ENCODE data around the gene MAP3K8. TPM values are rescaled to one million over a fixed set of nuclear protein-coding genes. Genes with fewer than 3 reads are reported as not detected.
A peak's percentile ranks its signal among the peaks of the same experiment; 100 is the strongest.

The MAP3K8 gene
- total and polyA plus RNA-seq, 11 donors: 3.6 to 39.0 (median 5.8) TPM

DNA sequence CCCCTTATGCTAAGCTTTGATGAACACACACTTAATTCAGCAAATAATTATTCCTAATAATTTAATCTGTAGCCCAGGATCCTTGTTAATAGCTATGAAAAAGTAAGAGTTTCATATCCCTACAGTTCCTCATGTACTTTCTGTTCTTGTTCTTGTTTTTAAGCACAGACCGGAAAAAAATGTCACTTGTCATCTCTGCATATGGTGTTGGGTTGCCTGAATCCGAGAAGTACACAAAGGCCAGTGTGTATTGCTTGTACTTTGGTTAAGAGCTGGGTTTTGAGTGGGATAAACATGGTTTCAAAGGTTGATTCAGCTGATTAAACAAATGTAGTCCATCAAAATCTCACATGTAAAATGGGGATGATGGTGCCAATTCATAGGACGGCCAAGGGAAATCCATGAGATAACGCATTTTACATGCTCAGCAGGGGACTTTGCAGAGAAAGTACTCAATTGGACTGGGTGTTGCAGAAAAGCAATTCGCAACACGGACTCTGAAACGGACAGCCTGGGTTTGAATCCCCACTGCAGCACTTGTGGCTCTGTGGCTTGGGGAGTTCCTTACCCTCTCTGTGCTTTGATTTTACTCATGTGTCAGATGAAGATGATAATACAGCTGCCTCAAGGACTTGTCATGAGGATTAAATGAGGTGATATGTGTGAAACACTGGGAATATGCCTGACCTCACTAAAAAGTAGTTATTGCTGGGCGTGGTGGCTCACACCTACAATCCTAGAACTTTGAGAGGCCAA lies 71.7 kb downstream of the MAP3K8 start:
- no peak overlapping the region for H3K4me3 ChIP-seq
- WGBS, 4 donors: 78 to 90% (median 86%) methylated on average over 8 of the region's 8 CpGs
- H3K27me3 ChIP-seq: peaks cover 0 to 10% (median 0%) of the 10 kb centered on the region in 9 donors
- DNase-seq (no peak), ATAC-seq (peak in 1 of 4 donors; percentile 72)
- no peaks in the 10 kb centered on the region for H3K36me3 ChIP-seq
- no peaks in the 10 kb centered on the region for H3K9me3 ChIP-seq
- TF ChIP-seq, protein P1, sequence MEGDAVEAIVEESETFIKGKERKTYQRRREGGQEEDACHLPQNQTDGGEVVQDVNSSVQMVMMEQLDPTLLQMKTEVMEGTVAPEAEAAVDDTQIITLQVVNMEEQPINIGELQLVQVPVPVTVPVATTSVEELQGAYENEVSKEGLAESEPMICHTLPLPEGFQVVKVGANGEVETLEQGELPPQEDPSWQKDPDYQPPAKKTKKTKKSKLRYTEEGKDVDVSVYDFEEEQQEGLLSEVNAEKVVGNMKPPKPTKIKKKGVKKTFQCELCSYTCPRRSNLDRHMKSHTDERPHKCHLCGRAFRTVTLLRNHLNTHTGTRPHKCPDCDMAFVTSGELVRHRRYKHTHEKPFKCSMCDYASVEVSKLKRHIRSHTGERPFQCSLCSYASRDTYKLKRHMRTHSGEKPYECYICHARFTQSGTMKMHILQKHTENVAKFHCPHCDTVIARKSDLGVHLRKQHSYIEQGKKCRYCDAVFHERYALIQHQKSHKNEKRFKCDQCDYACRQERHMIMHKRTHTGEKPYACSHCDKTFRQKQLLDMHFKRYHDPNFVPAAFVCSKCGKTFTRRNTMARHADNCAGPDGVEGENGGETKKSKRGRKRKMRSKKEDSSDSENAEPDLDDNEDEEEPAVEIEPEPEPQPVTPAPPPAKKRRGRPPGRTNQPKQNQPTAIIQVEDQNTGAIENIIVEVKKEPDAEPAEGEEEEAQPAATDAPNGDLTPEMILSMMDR (IDR thresholded peaks at IDR 0.05): no peak
- no peak for TF ChIP-seq POLR2A (IDR thresholded peaks at IDR 0.05)
- H3K27ac ChIP-seq: peak overlapping the region in 4 of 12 donors; percentile 9 to 89 (median 38)
- H3K4me1 ChIP-seq: peaks cover 0 to 63% (median 0%) of the 10 kb centered on the region in 12 donors
- intact Hi-C loops (cut with DNase I): no loop called here

DNA sequence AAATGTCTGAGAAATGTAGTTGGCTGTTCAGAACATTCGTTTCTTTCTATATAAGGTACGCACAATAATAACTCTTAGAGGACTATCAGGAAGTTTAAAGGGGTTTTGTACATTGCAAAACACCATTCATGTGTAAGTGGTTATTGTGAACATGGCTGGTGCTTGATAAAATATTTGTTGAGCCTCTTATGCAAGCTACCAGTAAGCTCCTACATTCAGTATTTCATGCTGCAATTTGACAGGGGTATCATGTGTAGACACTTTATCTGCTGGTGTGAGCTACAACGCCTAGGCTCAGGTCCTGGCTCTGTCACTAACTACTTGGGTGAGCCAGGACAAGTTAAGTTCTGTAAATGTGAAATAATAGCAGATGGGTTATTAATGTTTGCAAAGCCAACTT lies 75.5 kb downstream of the MAP3K8 start:
- ATAC-seq: no peak
- WGBS, 4 donors: 67 to 81% (median 76%) methylated on average over 3 of the region's 3 CpGs

DNA sequence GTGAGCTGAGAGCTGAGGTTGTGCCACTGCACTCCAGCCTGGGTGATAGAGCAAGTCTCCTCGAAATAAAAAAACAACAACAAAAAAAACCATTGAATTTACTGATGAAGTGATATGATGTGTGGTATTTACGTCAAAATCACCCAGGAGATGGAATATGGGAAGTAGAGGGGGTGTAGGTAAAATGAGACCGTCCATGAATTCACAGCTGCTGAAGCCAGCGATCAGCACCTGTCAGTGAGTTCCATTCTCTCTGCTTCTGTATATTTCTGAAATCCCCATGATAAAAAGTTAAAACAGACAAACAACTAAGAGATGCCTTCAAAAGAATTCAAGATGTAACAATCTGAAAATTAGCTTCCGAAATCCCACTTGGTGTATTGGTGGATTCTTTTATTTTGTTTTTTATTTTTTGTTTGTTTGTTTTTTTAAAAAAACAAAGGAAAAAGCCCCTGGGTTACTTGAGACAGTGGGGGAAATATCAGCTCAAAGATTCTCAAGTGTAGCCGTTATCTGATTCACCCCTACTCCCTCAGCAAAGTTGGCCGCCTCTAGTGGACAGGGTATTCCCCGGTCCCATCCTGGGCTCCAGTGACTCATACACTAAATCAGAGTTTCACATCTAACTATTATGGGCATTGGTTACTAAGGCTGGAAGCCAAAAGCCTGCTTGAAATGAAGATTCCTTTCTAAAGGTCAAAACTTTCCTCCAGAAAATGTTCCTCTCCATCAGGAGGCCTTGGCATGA lies 76.4 kb downstream of the MAP3K8 start:
- intact Hi-C loops (cut with DNase I): no loop called here
- peaks cover 0 to 7% (median 0%) of the 10 kb centered on the region in 9 donors for H3K27me3 ChIP-seq
- H3K9me3 ChIP-seq: no peaks in the 10 kb centered on the region
- TF ChIP-seq, protein P1 (IDR thresholded peaks at IDR 0.05): no peak
- no peak for TF ChIP-seq POLR2A (IDR thresholded peaks at IDR 0.05)
- no peak overlapping the region for H3K4me3 ChIP-seq
- 71 to 79% (median 75%) methylated on average over 8 of the region's 8 CpGs for WGBS, 4 donors
- DNase-seq (no peak), ATAC-seq (peak in 1 of 4 donors; percentile 33)
- peaks cover 0 to 30% (median 0%) of the 10 kb centered on the region in 12 donors for H3K4me1 ChIP-seq
- H3K36me3 ChIP-seq: no peaks in the 10 kb centered on the region
- peak overlapping the region in 1 of 12 donors; percentile 11 for H3K27ac ChIP-seq

More for the DNA sequence above, 75.5 kb downstream of the MAP3K8 start:
- TF ChIP-seq, protein P1 (IDR thresholded peaks at IDR 0.05): no peak
- no peaks in the 10 kb centered on the region for H3K9me3 ChIP-seq
- H3K27ac ChIP-seq: no peak overlapping the region
- H3K27me3 ChIP-seq: peaks cover 0 to 10% (median 0%) of the 10 kb centered on the region in 9 donors
- peaks cover 0 to 38% (median 0%) of the 10 kb centered on the region in 12 donors for H3K4me1 ChIP-seq
- intact Hi-C loops (cut with DNase I): no loop called here
- DNase-seq: no peak
- H3K36me3 ChIP-seq: no peaks in the 10 kb centered on the region
- H3K4me3 ChIP-seq: no peak overlapping the region
